ENCODE results near the gene GLT8D2.

Gene GLT8D2

DNA sequence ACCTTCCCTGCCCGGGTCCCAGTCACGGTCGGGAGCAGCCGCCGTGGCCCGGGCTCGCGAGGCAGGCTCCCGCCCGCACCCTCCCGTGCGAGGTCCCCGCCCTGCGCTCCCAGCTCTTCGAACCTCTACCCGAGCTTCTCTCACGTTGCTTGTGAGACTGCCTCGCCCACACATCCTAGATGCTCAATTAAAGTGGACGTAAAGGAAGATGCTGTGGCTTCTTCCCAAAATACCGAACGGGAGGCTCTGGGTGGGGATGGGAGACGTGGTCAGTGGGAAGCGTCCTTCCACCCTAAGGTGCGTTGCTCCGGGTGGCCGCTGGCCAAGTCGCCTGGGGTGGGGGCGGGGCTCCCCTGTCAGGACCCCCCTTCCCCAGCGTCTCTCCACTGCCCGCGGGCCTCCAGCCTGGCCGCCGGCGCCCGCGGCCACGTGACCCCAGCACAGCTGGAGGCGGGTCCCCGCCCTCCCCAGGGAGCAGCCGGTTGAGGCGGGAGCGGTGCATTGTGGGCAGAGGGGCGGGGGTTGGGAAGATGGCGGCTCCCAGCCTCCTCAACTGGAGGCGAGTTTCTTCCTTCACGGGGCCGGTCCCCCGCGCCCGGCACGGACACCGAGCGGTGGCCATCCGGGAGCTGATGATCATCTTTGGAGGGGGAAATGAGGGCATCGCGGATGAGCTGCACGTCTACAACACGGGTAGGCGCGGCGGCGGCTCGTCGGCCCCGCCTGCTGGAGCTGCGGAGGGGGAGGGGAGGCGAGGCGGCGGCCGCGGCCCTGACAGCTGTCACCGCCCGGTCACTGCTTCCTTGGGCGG lies 14.2 kb upstream of the GLT8D2 start, which contains the start of gene HCFC2:
HCFC2 (plus strand) TSS at position 501 of the 811 bp plus-strand sequence; CDS start at position 531, 30 bp downstream.
- ATAC-seq: peak; percentile 95
- no peak for TF ChIP-seq ZNF8 (CRISPR knock-in tag; IDR thresholded peaks at IDR 0.05)
- TF ChIP-seq, protein P1, sequence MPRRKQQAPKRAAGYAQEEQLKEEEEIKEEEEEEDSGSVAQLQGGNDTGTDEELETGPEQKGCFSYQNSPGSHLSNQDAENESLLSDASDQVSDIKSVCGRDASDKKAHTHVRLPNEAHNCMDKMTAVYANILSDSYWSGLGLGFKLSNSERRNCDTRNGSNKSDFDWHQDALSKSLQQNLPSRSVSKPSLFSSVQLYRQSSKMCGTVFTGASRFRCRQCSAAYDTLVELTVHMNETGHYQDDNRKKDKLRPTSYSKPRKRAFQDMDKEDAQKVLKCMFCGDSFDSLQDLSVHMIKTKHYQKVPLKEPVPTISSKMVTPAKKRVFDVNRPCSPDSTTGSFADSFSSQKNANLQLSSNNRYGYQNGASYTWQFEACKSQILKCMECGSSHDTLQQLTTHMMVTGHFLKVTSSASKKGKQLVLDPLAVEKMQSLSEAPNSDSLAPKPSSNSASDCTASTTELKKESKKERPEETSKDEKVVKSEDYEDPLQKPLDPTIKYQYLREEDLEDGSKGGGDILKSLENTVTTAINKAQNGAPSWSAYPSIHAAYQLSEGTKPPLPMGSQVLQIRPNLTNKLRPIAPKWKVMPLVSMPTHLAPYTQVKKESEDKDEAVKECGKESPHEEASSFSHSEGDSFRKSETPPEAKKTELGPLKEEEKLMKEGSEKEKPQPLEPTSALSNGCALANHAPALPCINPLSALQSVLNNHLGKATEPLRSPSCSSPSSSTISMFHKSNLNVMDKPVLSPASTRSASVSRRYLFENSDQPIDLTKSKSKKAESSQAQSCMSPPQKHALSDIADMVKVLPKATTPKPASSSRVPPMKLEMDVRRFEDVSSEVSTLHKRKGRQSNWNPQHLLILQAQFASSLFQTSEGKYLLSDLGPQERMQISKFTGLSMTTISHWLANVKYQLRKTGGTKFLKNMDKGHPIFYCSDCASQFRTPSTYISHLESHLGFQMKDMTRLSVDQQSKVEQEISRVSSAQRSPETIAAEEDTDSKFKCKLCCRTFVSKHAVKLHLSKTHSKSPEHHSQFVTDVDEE (CRISPR knock-in tag; IDR thresholded peaks at IDR 0.05): 0 out of 2 replicates have a peak, but pooled peaks have one; percentile 13
- TF ChIP-seq ZFP3 (CRISPR knock-in tag; IDR thresholded peaks at IDR 0.05): no peak
- TF ChIP-seq, protein P2, sequence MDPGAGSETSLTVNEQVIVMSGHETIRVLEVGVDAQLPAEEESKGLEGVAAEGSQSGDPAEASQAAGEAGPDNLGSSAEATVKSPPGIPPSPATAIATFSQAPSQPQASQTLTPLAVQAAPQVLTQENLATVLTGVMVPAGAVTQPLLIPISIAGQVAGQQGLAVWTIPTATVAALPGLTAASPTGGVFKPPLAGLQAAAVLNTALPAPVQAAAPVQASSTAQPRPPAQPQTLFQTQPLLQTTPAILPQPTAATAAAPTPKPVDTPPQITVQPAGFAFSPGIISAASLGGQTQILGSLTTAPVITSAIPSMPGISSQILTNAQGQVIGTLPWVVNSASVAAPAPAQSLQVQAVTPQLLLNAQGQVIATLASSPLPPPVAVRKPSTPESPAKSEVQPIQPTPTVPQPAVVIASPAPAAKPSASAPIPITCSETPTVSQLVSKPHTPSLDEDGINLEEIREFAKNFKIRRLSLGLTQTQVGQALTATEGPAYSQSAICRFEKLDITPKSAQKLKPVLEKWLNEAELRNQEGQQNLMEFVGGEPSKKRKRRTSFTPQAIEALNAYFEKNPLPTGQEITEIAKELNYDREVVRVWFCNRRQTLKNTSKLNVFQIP (CRISPR knock-in tag; IDR thresholded peaks at IDR 0.05; ENCODE audit: borderline replicate concordance, low read depth): no peak
- no peak for TF ChIP-seq TCF4 (CRISPR knock-in tag; IDR thresholded peaks at IDR 0.05; ENCODE audit: borderline replicate concordance)
- no peak for TF ChIP-seq ARNTL (CRISPR knock-in tag; IDR thresholded peaks at IDR 0.05; ENCODE audit: borderline replicate concordance, low read depth)
- TF ChIP-seq, protein P3, sequence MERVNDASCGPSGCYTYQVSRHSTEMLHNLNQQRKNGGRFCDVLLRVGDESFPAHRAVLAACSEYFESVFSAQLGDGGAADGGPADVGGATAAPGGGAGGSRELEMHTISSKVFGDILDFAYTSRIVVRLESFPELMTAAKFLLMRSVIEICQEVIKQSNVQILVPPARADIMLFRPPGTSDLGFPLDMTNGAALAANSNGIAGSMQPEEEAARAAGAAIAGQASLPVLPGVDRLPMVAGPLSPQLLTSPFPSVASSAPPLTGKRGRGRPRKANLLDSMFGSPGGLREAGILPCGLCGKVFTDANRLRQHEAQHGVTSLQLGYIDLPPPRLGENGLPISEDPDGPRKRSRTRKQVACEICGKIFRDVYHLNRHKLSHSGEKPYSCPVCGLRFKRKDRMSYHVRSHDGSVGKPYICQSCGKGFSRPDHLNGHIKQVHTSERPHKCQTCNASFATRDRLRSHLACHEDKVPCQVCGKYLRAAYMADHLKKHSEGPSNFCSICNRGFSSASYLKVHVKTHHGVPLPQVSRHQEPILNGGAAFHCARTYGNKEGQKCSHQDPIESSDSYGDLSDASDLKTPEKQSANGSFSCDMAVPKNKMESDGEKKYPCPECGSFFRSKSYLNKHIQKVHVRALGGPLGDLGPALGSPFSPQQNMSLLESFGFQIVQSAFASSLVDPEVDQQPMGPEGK (CRISPR knock-in tag; IDR thresholded peaks at IDR 0.05; ENCODE audit: borderline replicate concordance): peak; percentile 17; the same call in 1 of the 2 replicates
- no peak for TF ChIP-seq GLIS3 (CRISPR knock-in tag; IDR thresholded peaks at IDR 0.05)
- TF ChIP-seq, protein P4, sequence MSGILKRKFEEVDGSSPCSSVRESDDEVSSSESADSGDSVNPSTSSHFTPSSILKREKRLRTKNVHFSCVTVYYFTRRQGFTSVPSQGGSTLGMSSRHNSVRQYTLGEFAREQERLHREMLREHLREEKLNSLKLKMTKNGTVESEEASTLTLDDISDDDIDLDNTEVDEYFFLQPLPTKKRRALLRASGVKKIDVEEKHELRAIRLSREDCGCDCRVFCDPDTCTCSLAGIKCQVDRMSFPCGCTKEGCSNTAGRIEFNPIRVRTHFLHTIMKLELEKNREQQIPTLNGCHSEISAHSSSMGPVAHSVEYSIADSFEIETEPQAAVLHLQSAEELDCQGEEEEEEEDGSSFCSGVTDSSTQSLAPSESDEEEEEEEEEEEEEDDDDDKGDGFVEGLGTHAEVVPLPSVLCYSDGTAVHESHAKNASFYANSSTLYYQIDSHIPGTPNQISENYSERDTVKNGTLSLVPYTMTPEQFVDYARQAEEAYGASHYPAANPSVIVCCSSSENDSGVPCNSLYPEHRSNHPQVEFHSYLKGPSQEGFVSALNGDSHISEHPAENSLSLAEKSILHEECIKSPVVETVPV (CRISPR knock-in tag; IDR thresholded peaks at IDR 0.05): no peak

DNA sequence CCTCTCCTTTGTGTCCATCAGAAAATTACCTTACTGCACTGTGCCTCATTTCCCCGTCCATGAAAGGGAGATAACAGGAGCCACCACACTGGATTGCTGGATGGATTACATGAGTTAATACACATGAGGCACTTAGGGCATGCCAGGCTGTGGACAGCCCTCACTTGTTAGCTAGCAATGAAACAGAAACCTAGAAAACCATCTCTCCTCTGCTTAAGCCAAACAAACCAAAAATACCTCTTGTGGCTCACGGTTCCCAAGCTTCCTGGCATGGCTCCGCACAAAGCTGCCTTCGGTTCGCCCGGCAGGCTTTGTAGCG lies 13.7 kb upstream of the GLT8D2 start:
- TF ChIP-seq BACH2 (CRISPR knock-in tag; IDR thresholded peaks at IDR 0.05; ENCODE audit: borderline replicate concordance): no peak
- TF ChIP-seq ISL1 (CRISPR knock-in tag; IDR thresholded peaks at IDR 0.05): no peak
- no peak for TF ChIP-seq ZC3H10 (CRISPR knock-in tag; IDR thresholded peaks at IDR 0.05)
- TF ChIP-seq PPARA (CRISPR knock-in tag; IDR thresholded peaks at IDR 0.05; ENCODE audit: borderline replicate concordance): no peak
- no peak for TF ChIP-seq ZFP30 (CRISPR knock-in tag; IDR thresholded peaks at IDR 0.05)
- no peak for TF ChIP-seq ZNF8 (CRISPR knock-in tag; IDR thresholded peaks at IDR 0.05)
- no peak for TF ChIP-seq TOX (CRISPR knock-in tag; IDR thresholded peaks at IDR 0.05; ENCODE audit: borderline replicate concordance)
- no peak for TF ChIP-seq ZFP3 (CRISPR knock-in tag; IDR thresholded peaks at IDR 0.05)
- no peak for TF ChIP-seq OSR1 (CRISPR knock-in tag; IDR thresholded peaks at IDR 0.05)
- ATAC-seq: peak; percentile 74

DNA sequence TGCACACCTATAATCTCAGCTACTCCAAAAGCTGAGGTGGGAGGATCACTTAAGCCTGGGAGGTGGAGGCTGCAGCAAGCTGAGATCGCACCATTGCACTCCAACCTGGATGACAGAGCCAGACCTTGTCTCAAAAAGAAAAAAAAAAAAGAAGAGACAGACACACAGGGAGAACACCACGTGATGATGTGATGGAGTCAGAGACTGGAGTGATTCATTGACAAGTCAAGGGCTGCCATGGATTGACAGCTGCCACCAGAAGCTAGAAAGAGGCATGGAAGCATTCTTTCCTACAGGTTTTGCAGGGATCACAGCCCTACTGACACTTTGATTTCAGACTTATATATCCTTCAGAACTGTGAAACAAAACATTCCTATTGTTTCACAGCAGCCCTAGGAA lies 10.8 kb upstream of the GLT8D2 start:
- no peak for ATAC-seq
- TF ChIP-seq, protein P1 (CRISPR knock-in tag; IDR thresholded peaks at IDR 0.05): no peak
- TF ChIP-seq ZFP30 (CRISPR knock-in tag; IDR thresholded peaks at IDR 0.05): no peak
- TF ChIP-seq, protein P4 (CRISPR knock-in tag; IDR thresholded peaks at IDR 0.05): no peak
- no peak for TF ChIP-seq CSDC2 (CRISPR knock-in tag; IDR thresholded peaks at IDR 0.05)
- TF ChIP-seq, protein P3 (CRISPR knock-in tag; IDR thresholded peaks at IDR 0.05; ENCODE audit: borderline replicate concordance): no peak
- no peak for TF ChIP-seq GLIS3 (CRISPR knock-in tag; IDR thresholded peaks at IDR 0.05)
- TF ChIP-seq TOX (CRISPR knock-in tag; IDR thresholded peaks at IDR 0.05; ENCODE audit: borderline replicate concordance): no peak
- TF ChIP-seq OSR1 (CRISPR knock-in tag; IDR thresholded peaks at IDR 0.05): no peak

Data from SK-N-SH treated with all-trans-retinoic acid at 6 μM for 48 hours (cell line).